ENCODE measurements around the gene ME1. TPM values are rescaled to one million over a fixed set of nuclear protein-coding genes. Genes with fewer than 3 reads are reported as not detected.
A peak's percentile ranks its signal among the peaks of the same experiment; 100 is the strongest.

The ME1 gene
- total and polyA plus RNA-seq, 9 of the 15 experiments (the other 6 are each of a cell fraction or from before 2014, with no cell fraction given) = 3.2 to 10.4 (median 5.5) TPM

GRCh38 chr6:83429269-83429668 is 1.6 kb downstream of the ME1 start (continued):
- TF ChIP-seq, protein P1, sequence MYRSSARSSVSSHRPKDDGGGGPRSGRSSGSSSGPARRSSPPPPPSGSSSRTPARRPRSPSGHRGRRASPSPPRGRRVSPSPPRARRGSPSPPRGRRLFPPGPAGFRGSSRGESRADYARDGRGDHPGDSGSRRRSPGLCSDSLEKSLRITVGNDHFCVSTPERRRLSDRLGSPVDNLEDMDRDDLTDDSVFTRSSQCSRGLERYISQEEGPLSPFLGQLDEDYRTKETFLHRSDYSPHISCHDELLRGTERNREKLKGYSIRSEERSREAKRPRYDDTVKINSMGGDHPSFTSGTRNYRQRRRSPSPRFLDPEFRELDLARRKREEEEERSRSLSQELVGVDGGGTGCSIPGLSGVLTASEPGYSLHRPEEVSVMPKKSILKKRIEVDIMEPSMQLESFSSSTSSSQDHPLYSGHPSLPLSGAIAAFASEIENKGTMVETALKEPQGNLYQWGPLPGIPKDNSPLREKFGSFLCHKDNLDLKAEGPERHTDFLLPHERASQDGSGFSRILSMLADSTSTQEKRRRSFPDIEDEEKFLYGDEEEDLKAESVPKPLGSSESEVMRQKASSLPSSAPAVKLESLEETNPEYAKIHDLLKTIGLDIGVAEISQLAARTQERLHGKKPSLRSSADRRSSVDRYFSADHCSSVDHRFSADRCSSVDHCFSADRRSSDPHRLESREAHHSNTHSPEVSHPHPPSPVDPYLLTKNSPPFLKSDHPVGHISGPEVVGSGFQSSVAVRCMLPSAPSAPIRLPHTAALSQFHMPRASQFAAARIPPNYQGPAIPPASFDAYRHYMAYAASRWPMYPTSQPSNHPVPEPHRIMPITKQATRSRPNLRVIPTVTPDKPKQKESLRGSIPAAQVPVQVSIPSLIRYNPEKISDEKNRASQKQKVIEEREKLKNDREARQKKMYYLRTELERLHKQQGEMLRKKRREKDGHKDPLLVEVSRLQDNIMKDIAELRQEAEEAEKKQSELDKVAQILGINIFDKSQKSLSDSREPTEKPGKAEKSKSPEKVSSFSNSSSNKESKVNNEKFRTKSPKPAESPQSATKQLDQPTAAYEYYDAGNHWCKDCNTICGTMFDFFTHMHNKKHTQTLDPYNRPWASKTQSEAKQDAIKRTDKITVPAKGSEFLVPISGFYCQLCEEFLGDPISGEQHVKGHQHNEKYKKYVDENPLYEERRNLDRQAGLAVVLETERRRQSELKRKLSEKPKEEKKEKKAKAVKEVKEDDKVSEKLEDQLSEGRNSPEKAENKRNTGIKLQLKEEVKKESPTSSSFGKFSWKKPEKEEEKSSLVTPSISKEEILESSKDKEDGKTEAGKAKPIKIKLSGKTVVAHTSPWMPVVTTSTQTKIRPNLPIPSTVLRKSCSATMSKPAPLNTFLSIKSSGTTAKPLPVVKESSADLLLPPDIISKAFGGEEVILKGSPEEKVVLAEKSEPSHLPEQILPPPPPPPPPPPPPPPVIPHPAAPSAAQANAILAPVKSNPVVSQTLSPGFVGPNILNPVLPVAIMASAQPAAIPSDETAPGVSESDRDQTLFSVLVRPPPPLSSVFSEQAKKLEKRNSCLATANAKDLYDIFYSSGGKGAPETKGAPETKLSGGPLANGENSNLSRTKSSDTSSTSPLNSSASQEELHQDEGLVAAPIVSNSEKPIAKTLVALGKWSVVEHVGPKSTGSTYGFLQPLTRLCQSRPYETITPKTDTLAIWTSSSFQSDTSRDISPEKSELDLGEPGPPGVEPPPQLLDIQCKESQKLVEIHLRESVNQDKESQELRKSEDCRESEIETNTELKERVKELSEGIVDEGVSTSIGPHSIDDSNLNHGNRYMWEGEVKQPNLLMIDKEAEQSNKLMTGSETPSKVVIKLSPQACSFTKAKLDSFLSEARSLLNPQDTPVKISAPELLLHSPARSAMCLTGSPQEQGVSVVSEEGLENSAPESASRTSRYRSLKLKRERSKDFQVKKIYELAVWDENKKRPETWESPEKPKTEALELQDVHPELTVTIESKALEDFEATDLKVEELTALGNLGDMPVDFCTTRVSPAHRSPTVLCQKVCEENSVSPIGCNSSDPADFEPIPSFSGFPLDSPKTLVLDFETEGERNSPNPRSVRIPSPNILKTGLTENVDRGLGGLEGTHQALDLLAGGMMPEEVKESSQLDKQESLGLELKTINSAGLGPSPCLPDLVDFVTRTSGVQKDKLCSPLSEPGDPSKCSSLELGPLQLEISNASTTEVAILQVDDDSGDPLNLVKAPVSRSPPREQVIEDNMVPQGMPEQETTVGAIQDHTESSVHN (IDR thresholded peaks at IDR 0.05; ENCODE audit: borderline replicate concordance in 1 of 2, low read depth in 1 of 2) = no peak
- TF ChIP-seq PYGO2 (tag; IDR thresholded peaks at IDR 0.05) (no peak), STAG1 (CRISPR knock-in tag; IDR thresholded peaks at IDR 0.05; ENCODE audit: borderline replicate concordance) (no peak), SIN3B (IDR thresholded peaks at IDR 0.05; ENCODE audit: low read depth) (no peak), ZNF197 (CRISPR knock-in tag; IDR thresholded peaks at IDR 0.05; ENCODE audit: low read depth) (no peak), NCOR1 (IDR thresholded peaks at IDR 0.05) (no peak), PBX2 (CRISPR knock-in tag; IDR thresholded peaks at IDR 0.05; ENCODE audit: low read depth) (no peak), PBX2 (tag; conservative IDR thresholded peaks at IDR 0.05; ENCODE audit: low read depth) (peak; percentile 38; the same call in 1 of the 2 replicates), FOXA1 (IDR thresholded peaks at IDR 0.05; ENCODE audit: borderline replicate concordance) (no peak), CBFB (CRISPR knock-in tag; IDR thresholded peaks at IDR 0.05) (no peak), HNRNPLL (IDR thresholded peaks at IDR 0.05; ENCODE audit: low read depth, low read length, poor library complexity, severe bottlenecking) (no peak)
- TF ChIP-seq, protein P2, sequence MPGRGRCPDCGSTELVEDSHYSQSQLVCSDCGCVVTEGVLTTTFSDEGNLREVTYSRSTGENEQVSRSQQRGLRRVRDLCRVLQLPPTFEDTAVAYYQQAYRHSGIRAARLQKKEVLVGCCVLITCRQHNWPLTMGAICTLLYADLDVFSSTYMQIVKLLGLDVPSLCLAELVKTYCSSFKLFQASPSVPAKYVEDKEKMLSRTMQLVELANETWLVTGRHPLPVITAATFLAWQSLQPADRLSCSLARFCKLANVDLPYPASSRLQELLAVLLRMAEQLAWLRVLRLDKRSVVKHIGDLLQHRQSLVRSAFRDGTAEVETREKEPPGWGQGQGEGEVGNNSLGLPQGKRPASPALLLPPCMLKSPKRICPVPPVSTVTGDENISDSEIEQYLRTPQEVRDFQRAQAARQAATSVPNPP (IDR thresholded peaks at IDR 0.05; ENCODE audit: borderline replicate concordance, insufficient read depth, insufficient read length) = no peak
- TF ChIP-seq, protein P3, sequence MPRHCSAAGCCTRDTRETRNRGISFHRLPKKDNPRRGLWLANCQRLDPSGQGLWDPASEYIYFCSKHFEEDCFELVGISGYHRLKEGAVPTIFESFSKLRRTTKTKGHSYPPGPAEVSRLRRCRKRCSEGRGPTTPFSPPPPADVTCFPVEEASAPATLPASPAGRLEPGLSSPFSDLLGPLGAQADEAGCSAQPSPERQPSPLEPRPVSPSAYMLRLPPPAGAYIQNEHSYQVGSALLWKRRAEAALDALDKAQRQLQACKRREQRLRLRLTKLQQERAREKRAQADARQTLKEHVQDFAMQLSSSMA (CRISPR knock-in tag; IDR thresholded peaks at IDR 0.05) = no peak

Measured in K562 (cell line).